ENCODE results near the gene FCMR. TPM values are rescaled to one million over a fixed set of nuclear protein-coding genes. Genes with fewer than 3 reads are reported as not detected.

FCMR gene
- total and polyA plus RNA-seq, 9 of the 15 experiments (the other 6 are each of a cell fraction or from before 2014, with no cell fraction given) = 0.11 to 0.82 (median 0.20) TPM; not detected in 5

DNA sequence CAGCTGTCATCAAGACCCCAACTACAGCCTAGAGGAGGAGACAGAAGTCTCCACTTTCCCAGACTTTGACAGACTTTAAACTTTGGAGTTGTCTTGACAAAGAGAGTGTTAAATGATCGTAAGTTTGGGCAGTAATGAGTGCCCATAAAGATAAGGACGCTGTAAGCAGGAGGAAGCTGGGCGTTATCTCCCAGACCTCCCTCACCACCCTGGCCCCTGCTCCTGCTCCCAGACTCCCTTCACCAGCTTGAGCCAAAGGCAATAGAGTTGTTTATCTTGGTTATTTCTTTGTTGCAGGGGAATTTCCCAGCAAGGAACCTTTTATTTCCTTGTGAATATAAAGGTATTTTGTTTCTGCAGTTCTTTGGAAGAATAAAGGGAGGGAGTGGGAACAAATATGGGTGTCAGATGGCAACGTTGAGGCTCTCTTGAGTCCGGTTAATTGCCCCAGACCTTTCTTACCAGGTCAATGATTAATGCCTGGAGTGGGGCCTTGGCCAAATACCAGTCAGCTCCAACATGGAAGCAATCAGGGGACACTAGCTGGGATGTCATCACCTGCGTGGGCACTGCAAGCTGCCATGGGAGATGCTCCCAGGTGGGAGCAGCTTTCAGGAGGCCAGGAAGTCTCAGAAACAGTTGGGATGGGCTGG is 20.2 kb upstream of the FCMR start (continued):
- TF ChIP-seq, protein P1, sequence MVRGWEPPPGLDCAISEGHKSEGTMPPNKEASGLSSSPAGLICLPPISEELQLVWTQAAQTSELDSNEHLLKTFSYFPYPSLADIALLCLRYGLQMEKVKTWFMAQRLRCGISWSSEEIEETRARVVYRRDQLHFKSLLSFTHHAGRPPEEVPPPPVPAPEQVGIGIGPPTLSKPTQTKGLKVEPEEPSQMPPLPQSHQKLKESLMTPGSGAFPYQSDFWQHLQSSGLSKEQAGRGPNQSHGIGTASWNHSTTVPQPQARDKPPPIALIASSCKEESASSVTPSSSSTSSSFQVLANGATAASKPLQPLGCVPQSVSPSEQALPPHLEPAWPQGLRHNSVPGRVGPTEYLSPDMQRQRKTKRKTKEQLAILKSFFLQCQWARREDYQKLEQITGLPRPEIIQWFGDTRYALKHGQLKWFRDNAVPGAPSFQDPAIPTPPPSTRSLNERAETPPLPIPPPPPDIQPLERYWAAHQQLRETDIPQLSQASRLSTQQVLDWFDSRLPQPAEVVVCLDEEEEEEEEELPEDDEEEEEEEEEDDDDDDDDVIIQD (CRISPR knock-in tag; IDR thresholded peaks at IDR 0.05) = no peak
- TF ChIP-seq, protein P2, sequence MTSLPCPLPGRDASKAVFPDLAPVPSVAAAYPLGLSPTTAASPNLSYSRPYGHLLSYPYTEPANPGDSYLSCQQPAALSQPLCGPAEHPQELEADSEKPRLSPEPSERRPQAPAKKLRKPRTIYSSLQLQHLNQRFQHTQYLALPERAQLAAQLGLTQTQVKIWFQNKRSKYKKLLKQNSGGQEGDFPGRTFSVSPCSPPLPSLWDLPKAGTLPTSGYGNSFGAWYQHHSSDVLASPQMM (CRISPR knock-in tag; IDR thresholded peaks at IDR 0.05) = no peak
- TF ChIP-seq NBN (IDR thresholded peaks at IDR 0.05; ENCODE audit: low read depth) (no peak), MAFK (IDR thresholded peaks at IDR 0.05; ENCODE audit: low read length) (no peak), CBX1 (IDR thresholded peaks at IDR 0.05; ENCODE audit: low read depth) (no peak), ZNF12 (CRISPR knock-in tag; IDR thresholded peaks at IDR 0.05) (no peak), JUNB (CRISPR knock-in tag; conservative IDR thresholded peaks at IDR 0.05) (no peak), MTA2 (IDR thresholded peaks at IDR 0.05; ENCODE audit: low read depth) (peak; percentile 34; the same call in 1 of the 2 replicates), ZZZ3 (IDR thresholded peaks at IDR 0.05) (no peak), ZNF77 (CRISPR knock-in tag; IDR thresholded peaks at IDR 0.05) (no peak), NFYB (IDR thresholded peaks at IDR 0.05; ENCODE audit: extremely low read depth, insufficient read length) (no peak), KAT7 (CRISPR knock-in tag; IDR thresholded peaks at IDR 0.05; ENCODE audit: borderline replicate concordance) (no peak), MCM3 (IDR thresholded peaks at IDR 0.05) (no peak), CBFA2T2 (conservative IDR thresholded peaks at IDR 0.05) (peak; percentile 53), CXXC5 (CRISPR knock-in tag; IDR thresholded peaks at IDR 0.05) (0 out of 2 replicates have a peak, but pooled peaks have one; percentile 41), CAMTA2 (CRISPR knock-in tag; conservative IDR thresholded peaks at IDR 0.05) (no peak), L3MBTL2 (IDR thresholded peaks at IDR 0.05) (no peak), FOSL1 (tag; conservative IDR thresholded peaks at IDR 0.05) (no peak)
- TF ChIP-seq, protein P3, sequence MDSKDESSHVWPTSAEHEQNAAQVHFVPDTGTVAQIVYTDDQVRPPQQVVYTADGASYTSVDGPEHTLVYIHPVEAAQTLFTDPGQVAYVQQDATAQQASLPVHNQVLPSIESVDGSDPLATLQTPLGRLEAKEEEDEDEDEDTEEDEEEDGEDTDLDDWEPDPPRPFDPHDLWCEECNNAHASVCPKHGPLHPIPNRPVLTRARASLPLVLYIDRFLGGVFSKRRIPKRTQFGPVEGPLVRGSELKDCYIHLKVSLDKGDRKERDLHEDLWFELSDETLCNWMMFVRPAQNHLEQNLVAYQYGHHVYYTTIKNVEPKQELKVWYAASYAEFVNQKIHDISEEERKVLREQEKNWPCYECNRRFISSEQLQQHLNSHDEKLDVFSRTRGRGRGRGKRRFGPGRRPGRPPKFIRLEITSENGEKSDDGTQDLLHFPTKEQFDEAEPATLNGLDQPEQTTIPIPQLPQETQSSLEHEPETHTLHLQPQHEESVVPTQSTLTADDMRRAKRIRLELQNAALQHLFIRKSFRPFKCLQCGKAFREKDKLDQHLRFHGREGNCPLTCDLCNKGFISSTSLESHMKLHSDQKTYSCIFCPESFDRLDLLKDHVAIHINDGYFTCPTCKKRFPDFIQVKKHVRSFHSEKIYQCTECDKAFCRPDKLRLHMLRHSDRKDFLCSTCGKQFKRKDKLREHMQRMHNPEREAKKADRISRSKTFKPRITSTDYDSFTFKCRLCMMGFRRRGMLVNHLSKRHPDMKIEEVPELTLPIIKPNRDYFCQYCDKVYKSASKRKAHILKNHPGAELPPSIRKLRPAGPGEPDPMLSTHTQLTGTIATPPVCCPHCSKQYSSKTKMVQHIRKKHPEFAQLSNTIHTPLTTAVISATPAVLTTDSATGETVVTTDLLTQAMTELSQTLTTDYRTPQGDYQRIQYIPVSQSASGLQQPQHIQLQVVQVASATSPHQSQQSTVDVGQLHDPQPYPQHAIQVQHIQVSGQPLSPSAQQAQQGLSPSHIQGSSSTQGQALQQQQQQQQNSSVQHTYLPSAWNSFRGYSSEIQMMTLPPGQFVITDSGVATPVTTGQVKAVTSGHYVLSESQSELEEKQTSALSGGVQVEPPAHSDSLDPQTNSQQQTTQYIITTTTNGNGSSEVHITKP (IDR thresholded peaks at IDR 0.05; ENCODE audit: partially characterized antibody) = no peak
- TF ChIP-seq, protein P4, sequence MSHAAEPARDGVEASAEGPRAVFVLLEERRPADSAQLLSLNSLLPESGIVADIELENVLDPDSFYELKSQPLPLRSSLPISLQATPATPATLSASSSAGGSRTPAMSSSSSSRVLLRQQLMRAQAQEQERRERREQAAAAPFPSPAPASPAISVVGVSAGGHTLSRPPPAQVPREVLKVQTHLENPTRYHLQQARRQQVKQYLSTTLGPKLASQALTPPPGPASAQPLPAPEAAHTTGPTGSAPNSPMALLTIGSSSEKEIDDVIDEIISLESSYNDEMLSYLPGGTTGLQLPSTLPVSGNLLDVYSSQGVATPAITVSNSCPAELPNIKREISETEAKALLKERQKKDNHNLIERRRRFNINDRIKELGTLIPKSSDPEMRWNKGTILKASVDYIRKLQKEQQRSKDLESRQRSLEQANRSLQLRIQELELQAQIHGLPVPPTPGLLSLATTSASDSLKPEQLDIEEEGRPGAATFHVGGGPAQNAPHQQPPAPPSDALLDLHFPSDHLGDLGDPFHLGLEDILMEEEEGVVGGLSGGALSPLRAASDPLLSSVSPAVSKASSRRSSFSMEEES (CRISPR knock-in tag; IDR thresholded peaks at IDR 0.05) = no peak
- TF ChIP-seq, protein P5, sequence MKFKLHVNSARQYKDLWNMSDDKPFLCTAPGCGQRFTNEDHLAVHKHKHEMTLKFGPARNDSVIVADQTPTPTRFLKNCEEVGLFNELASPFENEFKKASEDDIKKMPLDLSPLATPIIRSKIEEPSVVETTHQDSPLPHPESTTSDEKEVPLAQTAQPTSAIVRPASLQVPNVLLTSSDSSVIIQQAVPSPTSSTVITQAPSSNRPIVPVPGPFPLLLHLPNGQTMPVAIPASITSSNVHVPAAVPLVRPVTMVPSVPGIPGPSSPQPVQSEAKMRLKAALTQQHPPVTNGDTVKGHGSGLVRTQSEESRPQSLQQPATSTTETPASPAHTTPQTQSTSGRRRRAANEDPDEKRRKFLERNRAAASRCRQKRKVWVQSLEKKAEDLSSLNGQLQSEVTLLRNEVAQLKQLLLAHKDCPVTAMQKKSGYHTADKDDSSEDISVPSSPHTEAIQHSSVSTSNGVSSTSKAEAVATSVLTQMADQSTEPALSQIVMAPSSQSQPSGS (CRISPR knock-in tag; IDR thresholded peaks at IDR 0.05) = no peak

All from K562 (cell line).